BE2C (cell line): ENCODE results near the gene HHEX.

ENCODE experiments used
- DNase-seq: peaks from one replicate; pipeline ENCODE4 v3.0.0-alpha.2; 2020
- H3K27me3 ChIP-seq: fragments of 250-450 bp; sonication (Bioruptor Pico); 2 replicates; pipeline ENCODE4 v1.5.1; 2020; ENCODE audit warnings: mild to moderate bottlenecking
- H3K36me3 ChIP-seq: fragments of 250-450 bp; sonication (Bioruptor Pico); 2 replicates; pipeline ENCODE4 v1.5.1; 2020; ENCODE audit warnings: mild to moderate bottlenecking
- H3K4me1 ChIP-seq: fragments of 250-450 bp; sonication (Bioruptor Pico); 2 replicates; pipeline ENCODE4 v1.5.1; 2020
- H3K4me3 ChIP-seq: 2 replicates; pipeline ENCODE4 v1.5.1; 2011; ENCODE audit warnings: low read depth, low read length
- H3K9me3 ChIP-seq: fragments of 250-450 bp; sonication (Bioruptor Pico); 2 replicates; pipeline ENCODE4 v1.5.1; 2020
- CTCF ChIP-seq: IDR thresholded peaks from 2 replicates; pipeline ENCODE4 v1.5.1; 2012; ENCODE audit warnings: mild to moderate bottlenecking, low read depth, low read length

Gene HHEX

GRCh38 chr10:92695679-92696605 lies 6.2 kb downstream of the HHEX start:
- TF ChIP-seq CTCF: no peak
- no peak for DNase-seq
- H3K4me3 ChIP-seq: no peak overlapping the region

GRCh38 chr10:92696606-92697383 lies 7.0 kb downstream of the HHEX start:
- no peaks in the 10 kb centered on the region for H3K4me1 ChIP-seq
- no peak for DNase-seq
- H3K4me3 ChIP-seq: no peak overlapping the region
- no peaks in the 10 kb centered on the region for H3K27me3 ChIP-seq
- TF ChIP-seq CTCF: no peak
- H3K9me3 ChIP-seq: no peaks in the 10 kb centered on the region
- no peaks in the 10 kb centered on the region for H3K36me3 ChIP-seq

More at GRCh38 chr10:92695679-92696605, 6.2 kb downstream of the HHEX start:
- H3K9me3 ChIP-seq: no peaks in the 10 kb centered on the region
- H3K36me3 ChIP-seq: no peaks in the 10 kb centered on the region
- H3K27me3 ChIP-seq: no peaks in the 10 kb centered on the region
- no peaks in the 10 kb centered on the region for H3K4me1 ChIP-seq

- no peak for TF ChIP-seq CTCF
- Histone ChIP-seq H3K4me1 (no peaks in the 10 kb centered on the region), H3K27me3 (no peaks in the 10 kb centered on the region), H3K9me3 (no peaks in the 10 kb centered on the region), H3K4me3 (no peak overlapping the region), H3K36me3 (no peaks in the 10 kb centered on the region)
- DNase-seq: no peak
Measured at GRCh38 chr10:92697663-92698511, 8.1 kb downstream of the HHEX start.

GRCh38 chr10:92699193-92699517 lies 9.4 kb downstream of the HHEX start:
- no peaks in the 10 kb centered on the region for H3K36me3 ChIP-seq
- H3K9me3 ChIP-seq: no peaks in the 10 kb centered on the region
- TF ChIP-seq CTCF: no peak
- no peak for DNase-seq
- H3K4me1 ChIP-seq: no peaks in the 10 kb centered on the region
- H3K4me3 ChIP-seq: peak overlapping the region; percentile 75
- no peaks in the 10 kb centered on the region for H3K27me3 ChIP-seq

- Histone ChIP-seq H3K4me1 (no peaks in the 10 kb centered on the region), H3K4me3 (peak overlapping the region; percentile 75), H3K27me3 (no peaks in the 10 kb centered on the region), H3K36me3 (no peaks in the 10 kb centered on the region), H3K9me3 (no peaks in the 10 kb centered on the region)
- DNase-seq: peak; percentile 68
- TF ChIP-seq CTCF: no peak
Measured at GRCh38 chr10:92699518-92700381, 10.0 kb downstream of the HHEX start.
